GM21381 (cell line): ENCODE data around the gene TNFRSF18.
A peak's percentile ranks its signal among the peaks of the same experiment; 100 is the strongest.

ENCODE experiments used
- ATAC-seq: cut with Tn5 transposase; IDR thresholded peaks from one replicate; pipeline ENCODE4 v1.9.1; 2021; ENCODE audit warnings: mild to moderate bottlenecking, moderate library complexity; ENCODE audit not compliant: unreplicated experiment

The TNFRSF18 gene

DNA sequence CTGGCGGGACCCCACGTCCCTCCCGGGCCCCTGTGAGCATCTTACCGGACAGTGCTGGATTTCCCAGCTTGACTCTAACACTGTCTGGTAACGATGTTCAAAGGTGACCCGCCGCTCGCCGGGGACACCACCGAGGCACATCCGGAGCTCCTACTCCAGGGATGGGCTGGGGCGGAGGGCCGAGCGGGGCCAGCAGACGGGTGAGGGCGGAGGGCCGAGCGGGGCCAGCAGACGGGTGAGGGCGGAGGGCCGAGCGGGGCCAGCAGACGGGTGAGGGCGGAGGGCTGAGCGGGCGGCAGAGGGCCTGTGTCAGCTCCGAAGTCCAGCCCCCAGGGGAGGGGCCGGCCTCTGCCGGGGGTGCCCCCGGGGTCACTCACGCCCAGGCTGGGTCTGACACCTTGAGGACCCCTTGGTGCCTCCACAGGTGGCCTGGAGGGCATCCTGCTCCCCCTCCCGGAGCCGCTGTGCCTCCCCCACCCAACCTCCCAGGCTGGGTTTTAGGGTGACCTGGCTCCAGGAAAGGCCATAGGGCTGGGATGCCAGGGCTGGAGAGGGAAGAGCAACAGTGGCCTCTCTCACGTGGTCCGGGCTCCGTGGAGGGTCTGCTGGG lies 38.4 kb downstream of the TNFRSF18 start:
- ATAC-seq: no peak

DNA sequence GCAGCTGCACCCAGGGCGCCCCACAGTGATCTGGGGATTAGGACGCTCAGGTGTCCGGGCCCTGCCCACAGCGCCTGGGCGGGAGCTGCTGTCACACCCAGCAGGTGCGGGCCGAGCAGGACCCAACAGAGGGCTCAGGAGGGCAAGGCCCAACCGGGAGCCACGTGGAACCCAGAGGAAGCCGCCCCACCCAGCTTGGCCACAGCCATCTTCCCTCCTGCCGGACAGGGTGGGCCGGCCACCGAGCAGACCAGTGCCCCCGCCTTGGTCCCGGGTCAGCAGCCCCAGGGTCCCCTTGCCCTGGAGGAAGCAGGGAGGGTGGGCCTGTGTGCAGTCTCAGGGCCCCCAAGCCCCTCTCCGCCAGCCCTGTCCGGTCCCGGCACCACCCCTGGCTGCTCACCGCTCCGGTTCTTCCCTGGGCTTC lies 39.0 kb downstream of the TNFRSF18 start:
- ATAC-seq: no peak

DNA sequence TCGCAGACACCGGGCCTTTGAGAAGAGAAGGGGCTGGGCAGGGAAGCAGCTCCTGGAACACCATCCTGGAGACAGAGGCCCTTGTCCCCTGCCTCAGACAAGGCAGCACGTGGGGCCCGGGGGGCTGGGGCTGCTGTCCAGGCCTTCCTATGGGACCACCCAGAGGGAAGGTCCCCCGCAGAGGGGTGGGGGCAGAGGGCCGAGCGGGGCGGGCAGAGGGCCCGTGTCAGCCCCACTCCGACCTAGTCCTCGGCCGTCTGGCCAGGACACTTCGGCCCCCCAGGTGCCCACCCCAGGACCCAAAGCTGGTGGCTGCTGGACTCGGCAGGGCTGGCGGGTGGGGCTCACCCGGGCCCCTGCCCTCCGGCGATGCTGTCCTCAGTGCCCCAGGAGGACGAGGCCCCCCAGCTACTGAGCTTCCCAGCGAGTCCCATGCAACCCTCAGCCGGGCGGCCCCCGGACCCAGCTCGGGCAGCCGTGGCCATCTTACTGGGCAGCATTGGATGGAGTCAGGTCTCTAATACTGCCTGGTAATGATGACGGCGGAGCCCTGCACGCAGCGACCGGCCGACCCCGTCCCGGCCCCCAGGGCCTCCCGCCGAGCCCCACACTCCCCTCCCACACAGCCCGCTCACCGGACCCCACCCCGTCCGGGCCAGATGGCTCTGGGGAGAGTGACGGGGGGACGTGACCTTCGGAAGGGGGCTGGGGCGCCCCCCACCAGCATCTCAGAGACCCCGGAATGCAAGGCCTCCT lies 39.6 kb downstream of the TNFRSF18 start:
- no peak for ATAC-seq

DNA sequence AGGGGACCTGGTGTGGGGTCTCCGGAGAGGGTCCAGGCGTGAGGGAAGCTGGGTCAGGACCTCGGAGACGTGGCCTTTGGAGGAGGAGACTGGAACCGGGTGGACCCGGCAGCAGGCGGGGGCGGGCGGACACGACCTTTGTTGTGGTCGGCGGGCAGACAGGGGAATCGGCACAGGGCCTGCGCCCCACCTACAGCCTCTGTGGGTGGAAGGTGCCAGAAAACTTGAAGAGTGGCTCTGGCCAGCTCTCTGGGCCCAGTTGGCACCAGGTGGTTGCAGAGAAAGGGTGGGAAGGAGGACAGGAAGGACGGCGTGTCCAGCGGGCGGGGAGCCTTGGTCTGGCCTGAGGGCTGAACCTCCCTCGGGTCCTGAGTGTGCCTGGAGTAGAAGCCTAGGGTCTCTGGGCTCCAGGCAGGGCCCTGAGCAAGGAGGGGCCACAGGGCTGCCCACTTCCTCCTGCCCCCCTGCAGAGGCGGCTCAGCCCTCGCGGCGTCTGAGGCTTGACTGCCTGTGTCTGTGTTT lies 40.4 kb downstream of the TNFRSF18 start:
- no peak for ATAC-seq

DNA sequence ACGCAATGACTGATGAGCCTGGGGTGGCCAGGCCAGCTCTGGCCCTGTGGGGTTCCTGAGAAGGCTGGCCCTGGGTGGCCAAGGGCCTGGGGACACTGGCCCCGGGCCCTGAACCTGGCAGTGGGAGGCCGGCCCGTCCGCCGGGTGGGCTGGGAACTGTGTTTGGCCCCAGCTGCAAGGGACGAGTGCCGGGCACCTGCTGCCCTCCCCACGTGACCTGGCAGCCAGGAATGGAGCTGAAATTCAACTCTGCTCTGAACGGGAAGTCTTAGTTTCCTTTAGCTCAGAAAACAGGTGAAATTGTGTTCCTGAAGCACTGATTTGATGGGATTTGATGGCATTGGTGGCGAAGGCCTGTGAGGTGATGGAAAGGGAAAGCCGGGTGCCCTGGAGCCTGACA lies 40.9 kb downstream of the TNFRSF18 start:
- no peak for ATAC-seq

DNA sequence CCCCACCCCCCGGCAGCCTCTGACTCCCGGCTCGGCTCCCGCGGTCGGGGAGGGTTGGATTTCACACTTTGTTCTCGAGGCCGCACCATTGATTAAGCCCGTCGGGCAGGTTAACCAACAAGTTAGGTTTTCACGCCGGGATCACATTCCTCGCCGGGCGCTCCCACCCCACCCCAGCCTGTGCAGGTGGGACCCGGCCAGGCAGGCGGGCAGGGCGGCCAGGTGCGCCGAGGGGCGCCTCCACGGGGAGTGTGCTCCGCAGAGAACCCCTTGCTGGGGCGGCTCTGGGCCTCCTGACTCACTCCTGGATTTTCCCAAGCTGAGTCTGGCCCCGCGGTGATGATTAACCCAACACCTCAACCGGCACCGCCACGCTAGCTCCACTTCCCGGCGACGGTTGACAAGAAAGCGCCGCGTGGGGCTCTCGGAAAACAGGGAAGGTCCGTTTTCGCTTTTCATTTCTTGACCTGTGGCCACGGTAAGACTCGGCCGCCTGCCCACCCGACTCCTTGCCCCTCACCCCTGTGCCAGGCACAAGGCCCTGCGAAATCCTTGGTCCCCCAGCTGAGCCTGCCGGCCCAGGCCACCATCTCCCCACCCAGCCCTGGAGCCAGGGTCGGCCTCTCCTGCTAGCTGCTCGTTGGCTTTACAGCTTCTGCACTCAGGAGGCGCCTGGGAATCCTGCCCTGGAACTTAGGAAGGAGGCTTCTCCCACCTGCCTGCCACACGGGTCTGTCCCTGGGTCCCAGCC lies 41.5 kb downstream of the TNFRSF18 start:
- ATAC-seq: no peak

DNA sequence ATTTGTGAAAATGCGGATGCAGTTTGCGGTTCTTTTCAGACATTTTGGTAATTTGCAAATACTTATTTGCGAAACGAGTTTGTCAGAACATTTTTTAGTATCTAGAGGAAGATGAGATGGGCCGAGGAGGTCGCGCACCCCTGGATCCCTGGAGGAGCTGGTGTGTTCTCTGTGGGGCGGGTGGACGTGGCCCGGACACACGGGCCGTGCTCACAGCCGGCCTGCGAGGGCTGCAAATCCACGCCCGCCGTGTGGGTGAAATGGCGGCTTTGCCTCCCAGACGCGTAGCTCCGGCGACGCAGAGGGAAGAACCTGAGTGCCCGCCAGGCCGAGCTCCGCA lies 42.1 kb downstream of the TNFRSF18 start:
- no peak for ATAC-seq

DNA sequence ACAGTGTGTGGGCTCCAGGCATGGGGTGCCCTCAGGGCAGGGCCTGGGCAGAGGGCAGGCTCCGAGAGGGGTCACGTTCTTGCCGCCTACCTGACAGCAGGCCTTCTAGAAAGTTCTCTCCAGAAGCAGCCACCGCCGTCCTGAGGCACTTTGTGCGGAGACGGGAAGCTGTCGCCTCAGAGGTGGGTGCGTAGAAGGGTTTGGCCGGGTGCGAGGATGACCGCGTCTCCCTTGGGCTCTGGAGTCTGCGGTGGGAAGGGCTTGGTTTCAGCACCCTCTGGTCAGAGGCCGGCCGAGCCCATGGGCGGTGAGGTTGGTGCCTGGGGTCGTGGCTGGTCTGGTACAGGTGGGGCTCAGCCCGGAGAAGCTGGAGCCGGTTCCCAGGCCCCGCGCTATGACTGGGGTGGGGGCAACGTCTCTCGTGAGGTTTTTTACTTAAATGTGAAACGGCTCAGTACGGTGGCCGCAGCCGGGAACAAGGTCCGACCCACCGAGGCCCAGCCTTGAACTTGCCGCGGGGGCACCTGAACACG lies 42.8 kb downstream of the TNFRSF18 start:
- ATAC-seq: no peak

DNA sequence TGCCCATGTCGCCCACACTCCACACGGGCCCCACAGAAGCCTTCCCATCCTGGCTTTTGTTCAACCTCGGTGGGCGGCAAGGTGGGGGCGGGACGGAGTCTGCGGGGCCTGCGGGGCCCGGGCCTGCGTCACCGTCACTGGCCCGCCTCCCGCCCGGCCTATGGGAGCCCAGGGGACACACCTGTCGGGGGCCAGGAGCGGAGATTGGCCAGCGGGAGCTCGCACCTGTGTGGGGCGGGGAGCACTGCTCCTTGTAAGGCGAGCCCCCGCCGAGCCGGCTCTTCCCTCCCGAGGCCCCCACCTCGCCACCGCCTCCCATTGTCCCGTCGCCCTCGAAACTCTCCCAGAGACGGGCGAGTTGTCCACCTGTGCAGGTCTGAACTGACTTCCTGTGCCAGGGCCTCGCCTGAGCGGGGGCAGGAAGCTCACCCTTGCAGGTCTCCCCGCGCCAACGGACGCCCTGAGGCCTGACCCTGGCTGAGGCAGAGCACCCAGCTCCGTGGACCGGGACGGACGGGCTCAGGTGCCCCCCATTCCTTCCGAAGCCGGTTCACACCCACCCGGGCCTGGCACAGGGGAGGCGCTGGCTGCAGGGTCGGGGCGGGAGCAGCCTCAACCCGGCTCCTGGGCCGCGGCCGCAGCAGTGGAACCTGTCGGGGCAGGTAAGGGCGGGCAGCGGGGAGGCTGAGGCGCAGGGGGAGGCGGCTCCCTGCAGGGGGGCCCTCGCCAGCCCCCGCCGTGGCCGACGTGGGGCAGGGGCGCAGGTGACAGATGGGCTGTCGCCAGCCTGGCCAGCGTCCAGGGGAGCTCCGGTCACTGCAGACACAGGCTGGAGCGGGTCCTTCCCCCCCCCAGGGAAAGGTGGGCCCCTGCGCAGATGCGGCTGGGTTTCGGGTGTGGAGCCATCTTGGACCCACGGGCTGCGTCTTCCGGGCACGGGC lies 43.5 kb downstream of the TNFRSF18 start:
- ATAC-seq: no peak

DNA sequence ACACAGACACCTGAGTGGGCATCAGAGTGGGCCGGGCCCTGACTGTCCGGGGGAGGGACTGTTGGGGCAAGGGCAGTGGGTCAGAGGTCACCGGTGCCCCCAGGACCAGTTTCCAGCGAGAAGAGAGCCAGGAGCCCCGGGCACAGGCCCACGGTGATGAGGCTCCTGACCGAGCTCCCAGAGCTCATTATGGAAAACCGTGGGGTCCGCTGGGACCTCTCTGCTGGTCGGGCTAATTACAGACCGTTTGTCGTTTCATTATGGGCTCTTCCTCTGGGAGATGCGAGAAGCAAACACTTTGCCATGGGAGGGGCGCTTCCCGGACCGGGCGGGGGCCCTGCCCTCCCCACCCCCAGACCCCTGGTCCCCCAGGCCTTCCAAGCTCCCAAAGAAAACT lies 44.7 kb downstream of the TNFRSF18 start:
- no peak for ATAC-seq

DNA sequence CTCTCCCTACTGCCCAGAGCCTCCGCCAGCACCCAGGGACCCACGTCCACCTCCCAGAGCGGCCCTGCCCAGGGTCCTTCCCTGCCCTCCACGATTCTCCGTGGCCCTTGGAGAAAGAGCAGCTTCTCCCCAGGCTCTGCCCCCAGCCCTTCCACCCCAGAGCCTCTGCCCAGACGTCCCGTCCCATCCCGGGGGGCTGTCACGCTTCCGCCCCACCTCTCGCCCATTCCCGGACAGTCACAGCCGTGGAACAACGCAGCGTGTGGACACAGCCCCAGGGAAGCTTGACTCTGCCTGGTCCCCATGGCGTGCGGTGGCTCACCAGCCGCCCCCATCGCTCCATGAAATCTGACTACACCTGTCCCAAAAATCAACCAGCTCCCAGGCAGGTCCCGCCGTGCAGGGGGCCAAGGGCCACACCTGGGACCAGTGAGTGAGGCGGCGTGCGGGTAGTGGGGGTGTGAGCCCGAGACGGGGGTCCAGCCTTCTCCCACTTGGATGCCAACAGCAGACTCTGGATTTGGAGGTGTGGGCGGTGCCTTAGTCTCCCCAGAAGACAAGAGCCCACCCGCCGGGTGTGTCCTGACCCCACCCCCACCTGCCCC lies 45.2 kb downstream of the TNFRSF18 start:
- no peak for ATAC-seq

DNA sequence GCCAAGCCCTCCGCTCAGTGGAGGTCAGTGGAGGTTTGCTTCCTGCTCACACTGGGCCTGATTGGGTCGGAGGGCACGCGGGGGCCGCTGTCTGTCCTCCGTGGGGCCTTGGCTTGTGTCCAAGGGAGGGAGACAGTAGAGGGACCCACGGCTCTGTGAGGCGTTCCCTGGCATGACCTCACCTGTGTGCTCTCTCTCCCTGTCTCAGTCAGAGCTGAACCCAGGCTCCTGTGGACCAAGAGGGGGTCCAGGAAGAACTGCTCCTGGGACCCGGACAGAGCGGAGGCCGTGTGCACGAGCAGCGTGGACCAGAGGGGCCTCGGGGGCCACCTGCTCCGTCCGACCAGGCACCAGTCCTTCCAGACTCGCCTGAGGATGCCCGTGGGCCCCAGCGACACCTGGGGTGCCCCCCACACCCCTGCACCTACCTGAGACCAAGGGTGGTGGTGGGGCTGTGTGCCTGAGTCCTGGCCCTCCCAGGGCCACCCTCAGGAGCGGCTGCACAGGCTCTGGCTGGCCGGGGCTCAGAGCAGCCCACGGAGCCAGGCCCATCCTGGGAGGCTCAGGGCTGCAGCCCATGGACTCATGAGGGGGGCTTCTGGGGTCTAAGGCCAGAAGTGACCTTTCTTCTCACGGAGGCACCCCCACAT lies 46.0 kb downstream of the TNFRSF18 start:
- no peak for ATAC-seq

DNA sequence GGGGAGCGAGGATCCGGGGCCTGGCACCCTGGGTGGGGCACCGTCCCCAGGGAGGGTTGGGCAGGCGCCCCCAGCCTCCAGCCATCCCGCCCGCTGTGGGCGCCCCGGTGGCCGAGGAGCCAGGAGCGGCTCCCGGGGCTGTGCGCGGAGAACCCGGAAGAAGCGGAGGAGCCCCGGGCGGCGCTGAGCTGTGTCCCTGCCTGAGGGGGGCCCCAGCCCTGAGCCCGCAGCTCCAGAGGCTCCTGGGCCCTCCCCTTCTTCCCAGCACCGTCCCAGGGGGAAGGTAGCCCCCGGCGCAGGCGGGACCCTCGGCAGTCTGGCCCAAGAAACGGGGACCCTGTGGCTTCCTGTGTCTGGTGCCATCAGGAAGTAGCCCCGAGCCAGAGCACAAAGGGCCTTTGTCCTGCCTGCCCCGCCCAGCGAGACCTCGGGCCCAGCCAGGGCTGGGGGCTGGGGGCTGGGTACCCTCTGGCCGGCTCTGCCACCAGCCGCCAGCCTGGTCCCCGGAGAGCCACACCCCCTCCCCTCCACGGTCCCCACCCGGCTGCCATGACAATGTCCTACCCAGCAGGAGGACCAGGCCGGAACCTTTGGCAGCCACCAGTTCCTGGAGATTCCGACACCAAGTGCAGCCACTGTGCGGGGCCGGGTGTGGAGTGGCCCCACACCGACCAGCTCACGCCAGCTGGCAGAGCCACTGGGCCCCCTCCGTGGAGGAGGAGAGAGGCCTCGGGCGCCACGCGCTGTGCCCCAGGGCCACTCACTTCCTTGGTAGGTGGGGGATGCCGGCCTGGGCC lies 48.3 kb downstream of the TNFRSF18 start:
- ATAC-seq: peak; percentile 42

DNA sequence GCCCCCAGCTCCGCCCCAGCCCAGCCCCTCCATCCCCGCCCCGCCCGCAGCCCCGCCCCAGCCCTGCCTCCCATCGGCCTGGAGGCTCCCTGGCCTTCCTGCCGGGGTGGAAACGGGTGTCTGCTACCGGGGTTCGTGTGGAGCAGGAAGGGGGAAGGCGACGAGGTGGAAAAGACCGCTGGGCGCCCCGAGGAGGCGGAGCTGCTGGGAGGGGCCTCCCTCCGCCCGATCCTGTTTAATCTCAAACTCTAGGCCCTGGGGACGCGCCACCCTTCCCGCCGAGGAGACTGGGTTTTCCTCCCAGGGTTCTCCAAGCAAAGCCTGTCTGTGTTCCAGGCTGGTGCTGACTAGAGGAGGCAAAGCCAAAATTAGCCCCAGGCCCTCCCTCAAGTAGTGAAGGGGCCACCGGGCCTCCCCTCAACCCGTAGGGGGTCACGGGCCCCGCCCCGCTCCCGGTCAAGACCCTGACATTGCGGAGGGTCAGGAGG lies 48.9 kb downstream of the TNFRSF18 start:
- peak; percentile 62 for ATAC-seq

DNA sequence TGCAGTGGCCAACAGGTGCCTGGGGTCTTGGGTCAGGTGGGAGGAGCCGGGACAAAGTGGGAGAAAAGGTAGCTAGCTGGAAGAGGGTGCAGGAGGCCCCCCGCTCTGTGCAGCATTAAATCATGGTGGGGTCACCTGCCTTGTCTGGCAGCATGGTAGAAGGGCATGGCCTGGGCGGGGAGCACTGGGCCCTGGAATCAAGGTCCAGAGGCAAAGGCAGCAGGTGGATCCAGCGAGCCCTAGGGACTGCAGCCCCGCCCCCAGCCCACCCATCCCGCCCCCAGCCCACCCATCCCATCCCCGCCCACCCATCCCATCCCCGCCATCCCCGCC lies 49.4 kb downstream of the TNFRSF18 start:
- no peak for ATAC-seq

DNA sequence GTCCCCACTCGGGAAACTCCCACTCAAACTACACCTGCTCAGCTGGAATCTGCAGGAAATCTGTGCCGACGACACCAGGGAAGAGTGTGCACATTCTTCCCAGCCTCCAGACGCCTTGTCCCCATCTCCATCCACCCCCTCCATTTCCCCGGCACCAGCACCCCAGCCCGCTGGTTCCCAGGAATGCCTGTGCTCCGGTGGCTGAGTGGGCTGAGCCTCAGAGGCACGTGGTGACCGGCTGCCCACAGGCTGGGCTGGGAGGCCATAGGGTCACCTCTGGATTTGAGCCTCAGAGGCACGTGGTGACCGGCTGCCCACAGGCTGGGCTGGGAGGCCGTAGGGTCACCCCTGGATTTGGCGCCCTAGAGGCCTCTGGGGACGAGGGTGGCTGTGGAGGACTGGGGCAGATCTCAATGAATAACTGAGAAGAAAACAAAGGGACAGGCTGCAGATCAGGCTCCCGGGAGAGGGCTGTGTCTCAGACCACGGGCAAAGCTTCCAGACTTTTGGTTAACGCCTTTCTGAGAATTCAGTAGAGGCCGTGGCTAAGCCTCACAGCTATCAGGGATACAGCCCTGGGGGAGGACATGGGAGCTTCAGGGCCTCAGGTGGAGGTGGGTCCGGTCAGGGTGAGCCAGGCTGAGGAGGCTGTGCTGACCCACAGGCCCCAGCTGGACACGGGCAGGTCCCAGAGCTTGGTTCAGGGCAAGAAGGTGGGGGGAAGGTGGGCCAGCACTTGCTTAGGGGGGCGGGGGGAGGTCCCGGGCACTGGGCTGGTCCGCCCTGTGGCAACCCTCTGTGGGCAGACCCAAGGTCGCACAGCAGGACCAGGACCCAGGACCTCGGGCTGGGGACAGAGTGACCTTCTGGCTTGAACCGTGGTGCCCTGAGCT lies 50.0 kb downstream of the TNFRSF18 start:
- no peak for ATAC-seq

DNA sequence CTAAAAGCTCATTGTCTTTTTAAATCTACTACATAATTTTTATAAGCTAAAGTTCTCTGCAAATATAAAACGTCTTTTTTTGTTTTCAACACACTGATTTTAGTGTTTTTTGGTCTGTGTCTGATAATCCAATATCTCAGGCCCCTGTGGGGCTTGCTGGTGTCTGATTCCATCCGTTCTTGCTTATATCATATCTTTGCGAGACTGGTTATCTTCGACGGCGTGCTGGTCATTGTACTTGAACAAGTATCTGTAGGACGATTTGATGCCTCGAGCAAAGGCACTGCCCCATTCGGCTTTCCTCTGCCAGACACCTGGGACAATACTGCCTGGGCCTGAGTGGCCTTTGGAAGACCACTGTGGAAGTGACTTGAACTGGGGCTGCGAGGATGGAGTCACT lies 51.1 kb downstream of the TNFRSF18 start:
- ATAC-seq: no peak

DNA sequence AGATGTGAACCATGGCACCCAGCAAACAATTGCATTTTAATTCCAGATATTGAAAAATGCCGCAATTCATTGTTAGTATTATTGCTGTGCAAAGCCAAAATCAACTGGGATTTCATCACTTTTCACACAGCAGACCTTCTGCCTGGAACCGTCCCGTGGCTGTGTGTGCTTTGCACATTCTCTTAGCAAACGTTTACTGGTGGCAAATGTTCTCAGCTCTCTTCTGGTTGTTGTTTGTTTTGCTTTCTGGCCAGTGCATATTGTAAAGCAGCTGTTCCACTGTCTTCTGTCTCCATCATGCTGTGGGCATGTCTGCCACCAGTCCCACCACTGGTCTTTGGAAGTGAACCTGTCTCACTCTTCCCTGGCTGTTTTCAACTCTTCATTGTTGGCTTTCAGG lies 52.5 kb downstream of the TNFRSF18 start:
- ATAC-seq: no peak
